DND-41 (cell line): ENCODE data around the gene MAGEB4.

Source experiments
- ATAC-seq: fragments of 200-7000 bp; cut with Tn5 transposase; 3 replicates; pipeline ENCODE4 v1.9.1; 2021; ENCODE audit warnings: low read depth; ENCODE audit not compliant: insufficient read depth
- DNase-seq: peaks from one replicate; pipeline ENCODE4 v3.0.0-alpha.2; 2020
- H2AFZ ChIP-seq: 2 replicates; pipeline ENCODE4 v1.6.0; 2012; ENCODE audit warnings: low read depth, low read length
- H3K27ac ChIP-seq: 2 replicates; pipeline ENCODE4 v1.5.1; 2012; ENCODE audit warnings: low read length, inconsistent platforms
- H3K27me3 ChIP-seq: fragments of 200-600 bp; sonication (generic); 2 replicates; pipeline ENCODE4 v1.6.0; 2012; ENCODE audit warnings: low read length, mild to moderate bottlenecking, inconsistent platforms; ENCODE audit not compliant: insufficient read depth, poor library complexity
- H3K36me3 ChIP-seq: 2 replicates; pipeline ENCODE4 v1.5.1; 2012; ENCODE audit warnings: low read length, inconsistent platforms; ENCODE audit not compliant: insufficient read depth
- H3K4me1 ChIP-seq: 2 replicates; pipeline ENCODE4 v1.5.1; 2012; ENCODE audit warnings: mild to moderate bottlenecking, low read length; ENCODE audit not compliant: insufficient read depth
- H3K4me2 ChIP-seq: 2 replicates; pipeline ENCODE4 v1.6.0; 2012; ENCODE audit warnings: mild to moderate bottlenecking, moderate library complexity, low read length, inconsistent platforms; ENCODE audit not compliant: insufficient read depth
- H3K4me3 ChIP-seq, 2 experiments: fragments of 200-600 bp in 1 of 2; shearing (Covaris generic) in 1 of 2; 2 replicates each; pipeline ENCODE4 v1.5.1; 2012 to 2016; ENCODE audit warnings: inconsistent platforms in 2 of 2, low read length in 2 of 2, mild to moderate bottlenecking in 2 of 2, low read depth in 1 of 2, moderate library complexity in 1 of 2
- H3K79me2 ChIP-seq: 2 replicates; pipeline ENCODE4 v1.6.0; 2012; ENCODE audit warnings: low read length, inconsistent platforms; ENCODE audit not compliant: insufficient read depth
- H3K9ac ChIP-seq: 2 replicates; pipeline ENCODE4 v1.6.0; 2012; ENCODE audit warnings: low read depth, mild to moderate bottlenecking, inconsistent platforms, low read length, moderate library complexity
- H3K9me3 ChIP-seq: 2 replicates; pipeline ENCODE4 v1.5.1; 2012; ENCODE audit warnings: low read length, moderate library complexity, mild to moderate bottlenecking, inconsistent platforms; ENCODE audit not compliant: insufficient read depth, severe bottlenecking
- H4K20me1 ChIP-seq: 2 replicates; pipeline ENCODE4 v1.6.0; 2012; ENCODE audit warnings: low read length; ENCODE audit not compliant: insufficient read depth
- EZH2 ChIP-seq: IDR thresholded peaks from 3 replicates; pipeline ENCODE4 v1.6.1; 2012; ENCODE audit warnings: borderline replicate concordance, low read depth, mild to moderate bottlenecking, moderate library complexity, low read length, inconsistent platforms; ENCODE audit not compliant: severe bottlenecking
- TF ChIP-seq, protein P1 (sequence below): IDR thresholded peaks from 2 replicates; pipeline ENCODE4 v1.5.1; 2012; ENCODE audit warnings: borderline replicate concordance, low read length, moderate library complexity, mild to moderate bottlenecking; ENCODE audit not compliant: poor library complexity, severe bottlenecking; ENCODE audit errors: extremely low read depth

The MAGEB4 gene

DNA sequence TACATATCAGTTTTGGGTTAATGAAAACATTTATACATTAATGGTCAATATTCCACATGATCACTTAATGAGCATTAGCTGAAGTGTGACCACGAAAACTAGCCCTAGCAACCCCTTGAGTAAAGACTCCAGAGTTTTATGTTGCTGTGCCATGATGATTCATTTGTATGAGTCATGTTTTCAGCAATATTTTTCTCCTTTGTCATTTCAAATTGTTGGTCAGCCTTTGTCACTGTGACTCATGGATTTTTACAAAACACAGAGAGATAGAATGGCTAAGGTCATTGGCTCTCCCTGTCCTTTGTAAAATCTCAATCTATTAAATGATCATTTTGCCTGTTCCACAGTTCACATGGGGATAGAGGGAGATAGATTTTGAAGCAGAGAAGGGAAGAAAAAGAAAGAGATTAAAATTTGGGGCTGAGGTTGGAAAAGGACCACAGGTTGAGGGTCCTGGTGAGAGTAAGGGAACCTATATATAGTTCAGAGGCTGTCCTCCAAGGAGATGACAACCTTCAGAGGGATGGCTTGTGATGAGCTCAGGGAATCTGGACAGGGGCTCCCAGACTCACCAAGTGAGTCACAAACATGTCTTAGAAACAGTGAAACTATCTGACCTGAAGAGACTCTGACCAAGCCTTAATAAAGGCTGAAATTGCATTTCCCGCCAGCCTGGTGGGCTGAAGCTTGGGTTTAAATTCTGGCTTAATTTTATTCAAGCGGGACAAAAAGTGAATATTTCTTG lies 41.8 kb downstream of the MAGEB4 start:
- no peak overlapping the region for H3K4me2 ChIP-seq
- no peak for DNase-seq

More for the DNA sequence above, 41.8 kb downstream of the MAGEB4 start:
- H3K36me3 ChIP-seq, result no peaks in the 10 kb centered on the region
- H3K79me2 ChIP-seq, result no peaks in the 10 kb centered on the region
- no peak overlapping the region for H3K4me3 ChIP-seq
- H2AFZ ChIP-seq, result no peak overlapping the region
- TF ChIP-seq, protein P1, sequence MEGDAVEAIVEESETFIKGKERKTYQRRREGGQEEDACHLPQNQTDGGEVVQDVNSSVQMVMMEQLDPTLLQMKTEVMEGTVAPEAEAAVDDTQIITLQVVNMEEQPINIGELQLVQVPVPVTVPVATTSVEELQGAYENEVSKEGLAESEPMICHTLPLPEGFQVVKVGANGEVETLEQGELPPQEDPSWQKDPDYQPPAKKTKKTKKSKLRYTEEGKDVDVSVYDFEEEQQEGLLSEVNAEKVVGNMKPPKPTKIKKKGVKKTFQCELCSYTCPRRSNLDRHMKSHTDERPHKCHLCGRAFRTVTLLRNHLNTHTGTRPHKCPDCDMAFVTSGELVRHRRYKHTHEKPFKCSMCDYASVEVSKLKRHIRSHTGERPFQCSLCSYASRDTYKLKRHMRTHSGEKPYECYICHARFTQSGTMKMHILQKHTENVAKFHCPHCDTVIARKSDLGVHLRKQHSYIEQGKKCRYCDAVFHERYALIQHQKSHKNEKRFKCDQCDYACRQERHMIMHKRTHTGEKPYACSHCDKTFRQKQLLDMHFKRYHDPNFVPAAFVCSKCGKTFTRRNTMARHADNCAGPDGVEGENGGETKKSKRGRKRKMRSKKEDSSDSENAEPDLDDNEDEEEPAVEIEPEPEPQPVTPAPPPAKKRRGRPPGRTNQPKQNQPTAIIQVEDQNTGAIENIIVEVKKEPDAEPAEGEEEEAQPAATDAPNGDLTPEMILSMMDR, result no peak
- TF ChIP-seq EZH2, result no peak
- H3K27ac ChIP-seq, result no peak overlapping the region
- no peaks in the 10 kb centered on the region for H3K9me3 ChIP-seq
- H3K9ac ChIP-seq, result no peak overlapping the region
- H3K4me1 ChIP-seq, result peaks cover 12% of the 10 kb centered on the region
- ATAC-seq, result no peak
- H3K27me3 ChIP-seq, result no peaks in the 10 kb centered on the region
- H4K20me1 ChIP-seq, result no peaks in the 10 kb centered on the region
